OCI-LY3 (cell line): ENCODE results near the gene RELL1.

Experiments
- CTCF ChIP-seq: fragments of 200-600, 300-600 bp; sonication (generic); IDR thresholded peaks from 2 replicates; pipeline ENCODE4 v1.5.1; 2014; ENCODE audit warnings: antibody characterized with exemption, low read length, low read depth
- EZH2phosphoT487 ChIP-seq: fragments of 200-600 bp; shearing (Covaris generic); IDR thresholded peaks from 2 replicates; pipeline ENCODE4 v1.6.1; 2018; ENCODE audit warnings: antibody characterized with exemption, mixed run types, low read depth

- TF ChIP-seq CTCF (no peak), EZH2phosphoT487 (no peak)
These were observed 7.6 kb downstream of the RELL1 start for GRCh38 chr4:37678624-37679023.
